Mesendoderm (in vitro differentiated cells): Measurements from ENCODE around the gene FHOD1.

ENCODE experiments used
- DNase-seq: peaks from one replicate; pipeline ENCODE4 v3.0.0; 2013
- H2AK5ac ChIP-seq: 2 replicates; pipeline ENCODE4 v1.6.1; 2013; ENCODE audit warnings: low read length, inconsistent platforms
- H2BK120ac ChIP-seq: 2 replicates; pipeline ENCODE4 v1.6.1; 2013; ENCODE audit warnings: low read depth, mild to moderate bottlenecking, low read length, moderate library complexity, mixed read lengths
- H2BK15ac ChIP-seq: replicated peaks from 2 replicates; pipeline ENCODE4 v1.6.1; 2013; ENCODE audit warnings: low read depth, mild to moderate bottlenecking, moderate library complexity
- H2BK5ac ChIP-seq: 2 replicates; pipeline ENCODE4 v1.6.1; 2013; ENCODE audit warnings: low read length, inconsistent platforms
- H3K18ac ChIP-seq: 2 replicates; pipeline ENCODE4 v1.6.1; 2013; ENCODE audit warnings: mild to moderate bottlenecking, low read length, mixed read lengths
- H3K23ac ChIP-seq: one replicate; pipeline ENCODE4 v1.6.1; 2013; ENCODE audit warnings: low read length
- H3K27ac ChIP-seq: 2 replicates; pipeline ENCODE4 v1.5.1; 2013; ENCODE audit warnings: low read depth, mild to moderate bottlenecking, inconsistent platforms, low read length, moderate library complexity
- H3K27me3 ChIP-seq: 2 replicates; pipeline ENCODE4 v1.6.1; 2013; ENCODE audit warnings: low read length, control low read depth, mild to moderate bottlenecking, inconsistent platforms; ENCODE audit not compliant: insufficient read depth, poor library complexity
- H3K36me3 ChIP-seq: 2 replicates; pipeline ENCODE4 v1.6.1; 2013; ENCODE audit warnings: low read length, inconsistent platforms; ENCODE audit not compliant: control insufficient read depth, insufficient read depth
- H3K4ac ChIP-seq: one replicate; pipeline ENCODE4 v1.6.1; 2013; ENCODE audit warnings: low read depth, mild to moderate bottlenecking, low read length, moderate library complexity
- H3K4me1 ChIP-seq: 2 replicates; pipeline ENCODE4 v1.6.1; 2013; ENCODE audit warnings: low read depth, low read length, inconsistent platforms; ENCODE audit not compliant: control insufficient read depth
- H3K4me2 ChIP-seq: 2 replicates; pipeline ENCODE4 v1.6.1; 2013; ENCODE audit warnings: low read length
- H3K4me3 ChIP-seq: 2 replicates; pipeline ENCODE4 v1.5.1; 2013; ENCODE audit warnings: mild to moderate bottlenecking, low read length
- H3K56ac ChIP-seq: one replicate; pipeline ENCODE4 v1.6.1; 2013; ENCODE audit warnings: low read length
- H3K79me1 ChIP-seq: 2 replicates; pipeline ENCODE4 v1.6.1; 2013; ENCODE audit warnings: low read length, inconsistent platforms
- H3K79me2 ChIP-seq: 2 replicates; pipeline ENCODE4 v1.6.1; 2013; ENCODE audit warnings: mild to moderate bottlenecking, low read length; ENCODE audit not compliant: control insufficient read depth, insufficient read depth
- H3K9ac ChIP-seq: 2 replicates; pipeline ENCODE4 v1.6.1; 2013; ENCODE audit warnings: low read length, inconsistent platforms
- H4K5ac ChIP-seq: one replicate; pipeline ENCODE4 v1.6.1; 2013; ENCODE audit warnings: low read length
- H4K8ac ChIP-seq: one replicate; pipeline ENCODE4 v1.6.1; 2013; ENCODE audit warnings: low read depth, mild to moderate bottlenecking, control low read depth, low read length, moderate library complexity
- WGBS: extraction: QIAGEN DNeasy Blood & Tissue Kit; methylation state at CpG from one replicate; pipeline ENCODE4 v1.1.7; 2013; ENCODE audit warnings: low lambda C conversion rate, missing lambda C conversion rate; ENCODE audit not compliant: insufficient coverage; ENCODE audit errors: extremely low coverage; 5-methylcytosine and 5-hydroxymethylcytosine counted together

FHOD1 gene

GRCh38 chr16:67211674-67212073 lies 35.6 kb downstream of the FHOD1 start:
- Histone ChIP-seq H3K27ac (no peak overlapping the region), H3K4me3 (no peak overlapping the region), H2BK15ac (no peak overlapping the region), H4K8ac (no peak overlapping the region), H3K36me3 (no peaks in the 10 kb centered on the region), H4K5ac (no peak overlapping the region), H3K79me1 (no peaks in the 10 kb centered on the region), H2AK5ac (no peak overlapping the region), H3K4me2 (no peak overlapping the region), H3K23ac (no peak overlapping the region), H3K9ac (no peak overlapping the region), H3K79me2 (no peaks in the 10 kb centered on the region), H3K4me1 (no peaks in the 10 kb centered on the region), H3K18ac (no peak overlapping the region), H3K4ac (no peak overlapping the region), H2BK5ac (no peak overlapping the region), H3K27me3 (no peaks in the 10 kb centered on the region), H3K56ac (no peak overlapping the region), H2BK120ac (no peak overlapping the region)
- DNase-seq, result no peak
- no CpG with 5 or more reads among the region's 7 CpGs for WGBS

GRCh38 chr16:67210069-67210937 lies 37.0 kb downstream of the FHOD1 start:
- H3K56ac ChIP-seq, result no peak overlapping the region
- no peak overlapping the region for H3K4me3 ChIP-seq
- no peak overlapping the region for H4K8ac ChIP-seq
- H3K27me3 ChIP-seq, result no peaks in the 10 kb centered on the region
- H2BK5ac ChIP-seq, result no peak overlapping the region
- H3K18ac ChIP-seq, result no peak overlapping the region
- H3K4me2 ChIP-seq, result no peak overlapping the region
- no CpG with 5 or more reads among the region's 25 CpGs for WGBS
- H2BK120ac ChIP-seq, result no peak overlapping the region
- no peak overlapping the region for H2AK5ac ChIP-seq
- H2BK15ac ChIP-seq, result no peak overlapping the region
- no peaks in the 10 kb centered on the region for H3K79me2 ChIP-seq
- no peak for DNase-seq
- H3K4me1 ChIP-seq, result no peaks in the 10 kb centered on the region
- H3K27ac ChIP-seq, result no peak overlapping the region
- no peaks in the 10 kb centered on the region for H3K36me3 ChIP-seq
- no peak overlapping the region for H3K4ac ChIP-seq
- H3K9ac ChIP-seq, result no peak overlapping the region
- H3K79me1 ChIP-seq, result no peaks in the 10 kb centered on the region
- no peak overlapping the region for H4K5ac ChIP-seq
- no peak overlapping the region for H3K23ac ChIP-seq

- no CpG with 5 or more reads among the region's 8 CpGs for WGBS
These were observed 37.7 kb downstream of the FHOD1 start for GRCh38 chr16:67209565-67209964.

GRCh38 chr16:67208154-67208896 lies 39.0 kb downstream of the FHOD1 start:
- no peak overlapping the region for H3K23ac ChIP-seq
- H3K18ac ChIP-seq, result no peak overlapping the region
- H2BK5ac ChIP-seq, result no peak overlapping the region
- H3K9ac ChIP-seq, result no peak overlapping the region
- no peak overlapping the region for H3K4me3 ChIP-seq
- no peak overlapping the region for H2AK5ac ChIP-seq
- no peak overlapping the region for H3K56ac ChIP-seq
- no peak for DNase-seq
- no peak overlapping the region for H4K5ac ChIP-seq
- H3K4me2 ChIP-seq, result no peak overlapping the region
- no peak overlapping the region for H2BK120ac ChIP-seq
- H4K8ac ChIP-seq, result no peak overlapping the region
- no peaks in the 10 kb centered on the region for H3K4me1 ChIP-seq
- no peak overlapping the region for H3K4ac ChIP-seq
- H2BK15ac ChIP-seq, result no peak overlapping the region
- no peaks in the 10 kb centered on the region for H3K36me3 ChIP-seq
- no peaks in the 10 kb centered on the region for H3K27me3 ChIP-seq
- H3K27ac ChIP-seq, result no peak overlapping the region
- H3K79me1 ChIP-seq, result no peaks in the 10 kb centered on the region
- WGBS, result no CpG with 5 or more reads among the region's 11 CpGs
- no peaks in the 10 kb centered on the region for H3K79me2 ChIP-seq

More at GRCh38 chr16:67209565-67209964, 37.7 kb downstream of the FHOD1 start:
- Histone ChIP-seq H3K27ac (no peak overlapping the region), H2BK5ac (no peak overlapping the region), H2AK5ac (no peak overlapping the region), H3K4ac (no peak overlapping the region), H2BK120ac (no peak overlapping the region), H3K4me2 (no peak overlapping the region), H3K27me3 (no peaks in the 10 kb centered on the region), H3K36me3 (no peaks in the 10 kb centered on the region), H3K18ac (no peak overlapping the region), H3K79me1 (no peaks in the 10 kb centered on the region), H3K4me3 (no peak overlapping the region), H4K5ac (no peak overlapping the region), H3K4me1 (no peaks in the 10 kb centered on the region), H3K79me2 (no peaks in the 10 kb centered on the region), H3K23ac (no peak overlapping the region), H4K8ac (no peak overlapping the region), H2BK15ac (no peak overlapping the region), H3K56ac (no peak overlapping the region), H3K9ac (no peak overlapping the region)
- no peak for DNase-seq

- H3K36me3 ChIP-seq, result no peaks in the 10 kb centered on the region
- H2AK5ac ChIP-seq, result no peak overlapping the region
- no peak overlapping the region for H3K9ac ChIP-seq
- H3K4ac ChIP-seq, result no peak overlapping the region
- no peak overlapping the region for H4K5ac ChIP-seq
- H3K27me3 ChIP-seq, result no peaks in the 10 kb centered on the region
- H4K8ac ChIP-seq, result no peak overlapping the region
- H3K79me1 ChIP-seq, result no peaks in the 10 kb centered on the region
- no peak overlapping the region for H2BK120ac ChIP-seq
- no peak overlapping the region for H3K4me3 ChIP-seq
- no peak overlapping the region for H3K56ac ChIP-seq
- H2BK5ac ChIP-seq, result no peak overlapping the region
- no peak overlapping the region for H3K4me2 ChIP-seq
- no peak overlapping the region for H3K23ac ChIP-seq
- no peak for DNase-seq
- no peak overlapping the region for H3K27ac ChIP-seq
- no peak overlapping the region for H2BK15ac ChIP-seq
- H3K79me2 ChIP-seq, result no peaks in the 10 kb centered on the region
- no peaks in the 10 kb centered on the region for H3K4me1 ChIP-seq
- WGBS, result no CpG with 5 or more reads among the region's 21 CpGs
- no peak overlapping the region for H3K18ac ChIP-seq
These were observed 39.8 kb downstream of the FHOD1 start for GRCh38 chr16:67207249-67208091.
